Measurements from ENCODE around the gene NEU3. TPM values are rescaled to one million over a fixed set of nuclear protein-coding genes. Genes with fewer than 3 reads are reported as not detected.
"Not testable (repeated sequence)": the region's sequence is repeated elsewhere in the genome, so short reads cannot be mapped to it uniquely, and the experiment has no call there.

NEU3 gene
- total RNA-seq, 1 experiment from 2014 or later: 9.9 TPM

- no peak for TF ChIP-seq CTCF (conservative IDR thresholded peaks at IDR 0.05)
- TF ChIP-seq EZH2 (IDR thresholded peaks at IDR 0.05; ENCODE audit: low read depth): no peak
- H3F3A ChIP-seq (ENCODE audit: insufficient read depth, low read depth): no peaks in the 10 kb centered on the region
- no peak overlapping the region for H3K4me3 ChIP-seq
- DNase-seq: peak in 1 of 2 experiments; percentile 19
- H2AFZ ChIP-seq: no peak overlapping the region
- ChIA-PET CTCF (no interaction called here), POLR2A (ENCODE audit: unreplicated experiment) (no interaction called here)
- no peaks in the 10 kb centered on the region for H3K4me1 ChIP-seq (replicated peaks; ENCODE audit: insufficient read depth)
- H3K27me3 ChIP-seq (ENCODE audit: insufficient read depth, low read depth): no peaks in the 10 kb centered on the region
- H3K9me3 ChIP-seq (ENCODE audit: insufficient read depth, low read depth): no peaks in the 10 kb centered on the region
- intact Hi-C loops (cut with micrococcal nuclease; ENCODE audit: unreplicated experiment): no loop called here
- no peaks in the 10 kb centered on the region for H3K36me3 ChIP-seq (ENCODE audit: low read depth)
- H3K79me2 ChIP-seq (ENCODE audit: low read depth): no peaks in the 10 kb centered on the region
- no peaks in the 10 kb centered on the region for H3K9me2 ChIP-seq (ENCODE audit: insufficient read depth)
- no peak overlapping the region for H3K4me2 ChIP-seq
- H3K27ac ChIP-seq: no peak overlapping the region
- no peaks in the 10 kb centered on the region for H4K20me1 ChIP-seq (ENCODE audit: insufficient read depth)
- BruUV-seq (replicated peaks): no TSS peak
Measured at GRCh38 chr11:75014129-75014528, 25.4 kb downstream of the NEU3 start.

- H3F3A ChIP-seq (ENCODE audit: insufficient read depth, low read depth); CTCF ChIA-PET; POLR2A ChIA-PET (ENCODE audit: unreplicated experiment); H3K4me1 ChIP-seq (replicated peaks; ENCODE audit: insufficient read depth); intact Hi-C loops (cut with micrococcal nuclease; ENCODE audit: unreplicated experiment); H2AFZ ChIP-seq; H3K27ac ChIP-seq; H3K36me3 ChIP-seq (ENCODE audit: low read depth); H4K20me1 ChIP-seq (ENCODE audit: insufficient read depth); H3K9me3 ChIP-seq (ENCODE audit: insufficient read depth, low read depth); H3K79me2 ChIP-seq (ENCODE audit: low read depth); H3K9me2 ChIP-seq (ENCODE audit: insufficient read depth); H3K27me3 ChIP-seq (ENCODE audit: insufficient read depth, low read depth); H3K4me2 ChIP-seq; H3K4me3 ChIP-seq; BruUV-seq (replicated peaks): not testable (repeated sequence)
- DNase-seq: peak in 1 of 2 experiments; percentile 6
Measured at GRCh38 chr11:75019200-75019599, 30.5 kb downstream of the NEU3 start.

GRCh38 chr11:75020328-75020727 lies 31.6 kb downstream of the NEU3 start:
- intact Hi-C loops (cut with micrococcal nuclease; ENCODE audit: unreplicated experiment): loop anchor here (5.0 kb wide), 1 partner anchor 93 kb away; no protein-coding TSS in a partner anchor
- H3K4me1 ChIP-seq (replicated peaks; ENCODE audit: insufficient read depth); H3K27me3 ChIP-seq (ENCODE audit: insufficient read depth, low read depth); H3K4me3 ChIP-seq; H2AFZ ChIP-seq; H3F3A ChIP-seq (ENCODE audit: insufficient read depth, low read depth); H3K4me2 ChIP-seq; H3K79me2 ChIP-seq (ENCODE audit: low read depth); DNase-seq; H4K20me1 ChIP-seq (ENCODE audit: insufficient read depth); H3K27ac ChIP-seq; H3K36me3 ChIP-seq (ENCODE audit: low read depth); H3K9me3 ChIP-seq (ENCODE audit: insufficient read depth, low read depth); BruUV-seq (replicated peaks); POLR2A ChIA-PET (ENCODE audit: unreplicated experiment); H3K9me2 ChIP-seq (ENCODE audit: insufficient read depth): not testable (repeated sequence)
- CTCF ChIA-PET: interaction anchor here (0.6 to 1.0 kb wide), 2 partner anchors 185 to 450 kb away, joined by 3 to 12 read pairs; no protein-coding TSS in a partner anchor

GRCh38 chr11:75022296-75022695 lies 33.6 kb downstream of the NEU3 start:
- no TSS peak for BruUV-seq (replicated peaks)
- DNase-seq: peak in 1 of 2 experiments; percentile 29
- TF ChIP-seq EZH2 (IDR thresholded peaks at IDR 0.05; ENCODE audit: low read depth) (no peak), CTCF (conservative IDR thresholded peaks at IDR 0.05) (no peak)
- POLR2A ChIA-PET (ENCODE audit: unreplicated experiment): interaction anchor here (0.6 to 1.0 kb wide), 2 partner anchors 118 to 1290 kb away, joined by 3 read pairs; no protein-coding TSS in a partner anchor
- H3K27ac ChIP-seq: no peak overlapping the region
- no peak overlapping the region for H3K4me3 ChIP-seq
- H3K36me3 ChIP-seq (ENCODE audit: low read depth): no peaks in the 10 kb centered on the region
- H3K27me3 ChIP-seq (ENCODE audit: insufficient read depth, low read depth): peaks cover 27% of the 10 kb centered on the region; the same call in 1 of the 2 replicates
- H3K4me2 ChIP-seq: no peak overlapping the region
- no peaks in the 10 kb centered on the region for H3K9me2 ChIP-seq (ENCODE audit: insufficient read depth)
- H3K79me2 ChIP-seq (ENCODE audit: low read depth): no peaks in the 10 kb centered on the region
- no peaks in the 10 kb centered on the region for H3F3A ChIP-seq (ENCODE audit: insufficient read depth, low read depth)
- H3K9me3 ChIP-seq (ENCODE audit: insufficient read depth, low read depth): no peaks in the 10 kb centered on the region; the same call in 1 of the 2 replicates
- CTCF ChIA-PET: interaction anchor here (0.6 to 2.5 kb wide), 11 partner anchors 10 to 523 kb away, joined by 3 to 35 read pairs (median 5); partner anchors contain the start of gene TPBGL
- H2AFZ ChIP-seq: no peak overlapping the region
- H4K20me1 ChIP-seq (ENCODE audit: insufficient read depth): no peaks in the 10 kb centered on the region
- intact Hi-C loops (cut with micrococcal nuclease; ENCODE audit: unreplicated experiment): loop anchor here (2.0 to 5.0 kb wide), 2 partner anchors 95 to 219 kb away; partner anchors contain the start of gene TPBGL
- no peaks in the 10 kb centered on the region for H3K4me1 ChIP-seq (replicated peaks; ENCODE audit: insufficient read depth)

Data from PC-9 (cell line).